GM12872 (cell line): ENCODE results near the gene HECTD2.

ENCODE experiments used
- TF ChIP-seq, protein P1 (sequence below): IDR thresholded peaks from 3 replicates; pipeline ENCODE4 v1.5.1; 2011; ENCODE audit warnings: low read depth, mild to moderate bottlenecking, low read length, moderate library complexity; ENCODE audit not compliant: insufficient read depth

The HECTD2 gene

DNA sequence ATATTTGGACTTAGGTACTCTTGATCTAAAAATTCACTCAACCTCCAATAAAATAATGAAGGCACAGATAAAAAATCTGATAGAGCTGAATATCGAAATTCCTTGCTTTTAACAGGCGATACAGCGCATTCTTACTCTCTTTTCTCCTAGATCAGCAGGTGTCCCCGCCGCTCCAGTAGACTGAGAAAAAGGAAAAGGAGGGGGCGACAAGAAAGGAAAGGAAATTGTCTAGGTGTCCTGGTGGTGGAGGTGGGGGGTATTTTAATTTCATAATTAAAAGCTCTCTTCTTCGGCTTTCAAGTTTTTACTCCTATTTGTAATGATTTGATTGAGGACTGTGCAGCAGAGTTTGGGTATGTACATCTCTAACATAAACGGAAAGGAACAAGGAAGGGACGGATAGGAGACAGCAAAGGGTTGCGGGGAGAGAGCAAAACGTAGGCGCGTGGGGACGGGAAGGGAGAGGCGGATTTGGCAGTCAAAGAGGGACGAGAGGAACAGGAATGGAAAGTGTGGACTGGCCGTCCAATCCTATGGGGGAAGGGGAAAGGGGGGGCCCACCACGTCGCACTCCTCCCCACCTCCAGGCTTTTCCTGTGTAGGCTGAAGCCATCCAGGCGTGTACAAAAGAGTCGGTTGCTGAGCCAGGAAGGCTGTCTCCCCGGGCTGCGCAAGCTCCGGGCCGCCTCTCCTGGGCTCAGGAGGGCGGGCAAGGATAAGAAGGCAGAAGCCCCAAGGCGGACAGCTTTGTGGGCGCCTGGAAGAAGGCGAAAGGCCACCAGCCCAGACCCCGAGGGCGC lies 875 bp upstream of the HECTD2 start:
- TF ChIP-seq, protein P1, sequence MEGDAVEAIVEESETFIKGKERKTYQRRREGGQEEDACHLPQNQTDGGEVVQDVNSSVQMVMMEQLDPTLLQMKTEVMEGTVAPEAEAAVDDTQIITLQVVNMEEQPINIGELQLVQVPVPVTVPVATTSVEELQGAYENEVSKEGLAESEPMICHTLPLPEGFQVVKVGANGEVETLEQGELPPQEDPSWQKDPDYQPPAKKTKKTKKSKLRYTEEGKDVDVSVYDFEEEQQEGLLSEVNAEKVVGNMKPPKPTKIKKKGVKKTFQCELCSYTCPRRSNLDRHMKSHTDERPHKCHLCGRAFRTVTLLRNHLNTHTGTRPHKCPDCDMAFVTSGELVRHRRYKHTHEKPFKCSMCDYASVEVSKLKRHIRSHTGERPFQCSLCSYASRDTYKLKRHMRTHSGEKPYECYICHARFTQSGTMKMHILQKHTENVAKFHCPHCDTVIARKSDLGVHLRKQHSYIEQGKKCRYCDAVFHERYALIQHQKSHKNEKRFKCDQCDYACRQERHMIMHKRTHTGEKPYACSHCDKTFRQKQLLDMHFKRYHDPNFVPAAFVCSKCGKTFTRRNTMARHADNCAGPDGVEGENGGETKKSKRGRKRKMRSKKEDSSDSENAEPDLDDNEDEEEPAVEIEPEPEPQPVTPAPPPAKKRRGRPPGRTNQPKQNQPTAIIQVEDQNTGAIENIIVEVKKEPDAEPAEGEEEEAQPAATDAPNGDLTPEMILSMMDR = no peak

DNA sequence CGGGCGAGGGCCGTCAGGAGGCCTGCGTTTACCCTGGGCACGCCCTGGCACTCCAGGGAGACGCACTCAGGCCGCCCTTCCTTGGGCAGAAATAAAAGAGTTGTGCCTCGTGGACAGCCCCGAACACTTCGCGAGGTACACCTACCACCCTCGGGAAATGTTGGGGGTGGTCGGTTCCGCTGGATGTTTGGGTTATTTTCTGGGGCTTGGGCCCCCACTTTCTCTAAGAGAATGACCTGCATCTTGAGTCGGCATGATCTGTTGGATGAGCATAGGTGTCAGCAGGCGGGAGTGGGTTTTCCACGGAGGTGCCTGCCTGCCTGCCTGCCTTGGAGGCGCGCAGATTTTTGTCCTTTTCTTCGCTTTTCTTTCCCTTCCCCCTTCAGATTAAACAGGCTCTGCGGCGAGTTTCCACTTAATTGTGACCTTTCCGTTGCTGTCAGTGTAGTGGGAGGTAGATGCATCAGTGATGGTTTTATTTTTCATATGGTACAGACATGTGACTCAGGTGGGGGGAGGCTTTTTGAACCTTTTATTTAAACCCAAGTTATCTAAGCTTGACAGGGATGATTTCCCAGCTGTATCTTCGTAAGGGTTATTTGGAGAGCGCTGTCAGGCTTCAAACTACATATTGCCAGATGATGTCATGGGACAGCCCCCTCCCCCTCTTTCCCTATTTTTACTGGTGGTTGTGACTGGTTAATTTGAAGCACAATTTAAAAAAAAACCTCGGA lies 661 bp downstream of the HECTD2 start:
- TF ChIP-seq, protein P1 = no peak

GRCh38 chr10:91411621-91412020 lies 1.5 kb downstream of the HECTD2 start:
- TF ChIP-seq, protein P1 = no peak

GRCh38 chr10:91412354-91413087 lies 2.4 kb downstream of the HECTD2 start:
- TF ChIP-seq, protein P1 = no peak

DNA sequence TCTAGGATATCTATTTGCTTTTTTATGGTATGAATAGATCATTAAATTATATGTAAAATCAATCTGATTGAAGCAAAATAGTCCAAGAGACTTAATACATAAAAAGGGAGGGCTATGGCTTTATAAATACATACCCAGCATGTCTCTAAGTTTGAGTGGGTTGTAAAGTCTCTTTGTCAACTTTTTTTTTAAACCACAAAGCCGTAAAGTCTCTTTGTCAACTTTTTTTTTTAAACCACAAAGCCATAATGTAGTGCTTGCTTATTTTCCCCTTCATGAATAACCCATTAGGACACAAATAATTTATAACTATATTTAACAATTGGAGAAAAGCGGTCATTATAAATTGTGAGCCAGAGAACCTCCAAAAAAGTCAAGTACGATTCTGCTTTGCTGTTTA lies 5.7 kb downstream of the HECTD2 start:
- TF ChIP-seq, protein P1 = no peak

GRCh38 chr10:91416339-91416855 lies 6.3 kb downstream of the HECTD2 start:
- TF ChIP-seq, protein P1 = no peak

GRCh38 chr10:91418416-91418815 lies 8.3 kb downstream of the HECTD2 start:
- TF ChIP-seq, protein P1 = no peak
